Erythroblast (primary cell): ENCODE data around the gene PIP4K2C.

Experiments
- GATA1 ChIP-seq: IDR thresholded peaks from 2 replicates; pipeline ENCODE4 v1.6.1; 2011; ENCODE audit warnings: low read depth, mild to moderate bottlenecking, control low read depth, low read length, moderate library complexity
- POLR2A ChIP-seq: IDR thresholded peaks from 2 replicates; pipeline ENCODE4 v1.6.1; 2011; ENCODE audit warnings: mild to moderate bottlenecking, low read length

GRCh38 chr12:57626921-57627445 is 36.0 kb downstream of the PIP4K2C start:
- TF ChIP-seq POLR2A (no peak), GATA1 (no peak)
